ENCODE data around the gene GFY.

The GFY gene

GRCh38 chr19:49411681-49412326 is 13.4 kb upstream of the GFY start:
- DNase-seq (ENCODE audit: extremely low spot score) = no peak

DNA sequence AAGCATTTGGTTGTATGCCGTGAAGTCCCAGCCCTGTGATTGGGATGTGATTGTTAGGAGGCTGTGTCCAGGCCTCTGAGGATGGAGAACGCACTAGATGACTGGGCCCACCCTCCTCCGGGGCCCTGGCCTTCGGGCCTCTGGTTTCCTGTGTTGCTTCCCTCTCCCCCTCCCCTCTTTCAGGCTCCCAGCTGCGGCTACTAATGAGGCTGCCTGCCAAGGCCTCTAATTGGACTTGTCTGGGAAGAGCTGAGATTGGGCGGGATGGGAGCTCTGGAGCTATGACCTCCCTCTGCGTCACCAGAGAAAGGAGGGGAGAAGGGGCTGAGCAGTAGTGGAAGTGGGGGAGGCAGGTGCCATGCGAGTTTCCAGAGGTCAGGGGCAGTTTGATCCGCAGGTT is 11.8 kb upstream of the GFY start:
- ChIA-PET POLR2A (no interaction called here), CTCF (interaction anchor here (1.0 to 2.0 kb wide), 3 partner anchors 17 to 112 kb away, joined by 3 to 14 read pairs (median 3); no protein-coding TSS in a partner anchor)
- TF ChIP-seq, protein P1, sequence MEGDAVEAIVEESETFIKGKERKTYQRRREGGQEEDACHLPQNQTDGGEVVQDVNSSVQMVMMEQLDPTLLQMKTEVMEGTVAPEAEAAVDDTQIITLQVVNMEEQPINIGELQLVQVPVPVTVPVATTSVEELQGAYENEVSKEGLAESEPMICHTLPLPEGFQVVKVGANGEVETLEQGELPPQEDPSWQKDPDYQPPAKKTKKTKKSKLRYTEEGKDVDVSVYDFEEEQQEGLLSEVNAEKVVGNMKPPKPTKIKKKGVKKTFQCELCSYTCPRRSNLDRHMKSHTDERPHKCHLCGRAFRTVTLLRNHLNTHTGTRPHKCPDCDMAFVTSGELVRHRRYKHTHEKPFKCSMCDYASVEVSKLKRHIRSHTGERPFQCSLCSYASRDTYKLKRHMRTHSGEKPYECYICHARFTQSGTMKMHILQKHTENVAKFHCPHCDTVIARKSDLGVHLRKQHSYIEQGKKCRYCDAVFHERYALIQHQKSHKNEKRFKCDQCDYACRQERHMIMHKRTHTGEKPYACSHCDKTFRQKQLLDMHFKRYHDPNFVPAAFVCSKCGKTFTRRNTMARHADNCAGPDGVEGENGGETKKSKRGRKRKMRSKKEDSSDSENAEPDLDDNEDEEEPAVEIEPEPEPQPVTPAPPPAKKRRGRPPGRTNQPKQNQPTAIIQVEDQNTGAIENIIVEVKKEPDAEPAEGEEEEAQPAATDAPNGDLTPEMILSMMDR (IDR thresholded peaks at IDR 0.05; ENCODE audit: control extremely low read depth, extremely low read depth, low read depth, missing control alignments) = no peak
- no peak for DNase-seq (ENCODE audit: extremely low spot score)

More at GRCh38 chr19:49411681-49412326, 13.4 kb upstream of the GFY start:
- POLR2A ChIA-PET = interaction anchor here (0.6 kb wide), 2 partner anchors 13 to 457 kb away, joined by 3 read pairs; no protein-coding TSS in a partner anchor
- TF ChIP-seq, protein P1 (IDR thresholded peaks at IDR 0.05; ENCODE audit: control extremely low read depth, extremely low read depth, low read depth, missing control alignments) = no peak
- CTCF ChIA-PET = interaction anchor here (1.0 to 2.5 kb wide), 3 partner anchors 21 to 111 kb away, joined by 3 to 13 read pairs (median 3); no protein-coding TSS in a partner anchor

DNA sequence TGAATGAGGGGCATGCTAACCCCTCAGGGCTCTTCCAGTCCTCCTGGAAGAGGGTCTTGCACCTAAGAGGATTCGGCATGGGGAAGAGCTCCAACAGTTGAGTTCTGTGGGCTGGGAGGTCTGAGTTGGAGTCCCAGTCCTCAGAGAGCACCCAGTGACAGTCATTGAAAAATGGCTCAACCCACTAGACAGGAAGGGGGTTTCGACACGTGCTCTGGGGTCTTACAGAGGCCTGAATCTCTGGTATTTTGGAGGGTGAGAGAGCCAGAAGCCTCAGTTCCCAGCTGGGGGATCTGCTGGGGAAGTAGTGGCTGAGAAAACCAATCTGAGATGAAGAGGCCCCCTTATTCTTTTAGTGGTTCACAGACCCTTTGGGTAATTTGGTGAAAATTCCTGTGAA is 10.9 kb upstream of the GFY start:
- CTCF ChIA-PET = interaction anchor here (1.2 to 2.0 kb wide), 2 partner anchors 23 to 28 kb away, joined by 3 to 14 read pairs; no protein-coding TSS in a partner anchor
- TF ChIP-seq, protein P1 (IDR thresholded peaks at IDR 0.05; ENCODE audit: control extremely low read depth, extremely low read depth, low read depth, missing control alignments) = no peak
- DNase-seq (ENCODE audit: extremely low spot score) = no peak
- POLR2A ChIA-PET = no interaction called here

DNA sequence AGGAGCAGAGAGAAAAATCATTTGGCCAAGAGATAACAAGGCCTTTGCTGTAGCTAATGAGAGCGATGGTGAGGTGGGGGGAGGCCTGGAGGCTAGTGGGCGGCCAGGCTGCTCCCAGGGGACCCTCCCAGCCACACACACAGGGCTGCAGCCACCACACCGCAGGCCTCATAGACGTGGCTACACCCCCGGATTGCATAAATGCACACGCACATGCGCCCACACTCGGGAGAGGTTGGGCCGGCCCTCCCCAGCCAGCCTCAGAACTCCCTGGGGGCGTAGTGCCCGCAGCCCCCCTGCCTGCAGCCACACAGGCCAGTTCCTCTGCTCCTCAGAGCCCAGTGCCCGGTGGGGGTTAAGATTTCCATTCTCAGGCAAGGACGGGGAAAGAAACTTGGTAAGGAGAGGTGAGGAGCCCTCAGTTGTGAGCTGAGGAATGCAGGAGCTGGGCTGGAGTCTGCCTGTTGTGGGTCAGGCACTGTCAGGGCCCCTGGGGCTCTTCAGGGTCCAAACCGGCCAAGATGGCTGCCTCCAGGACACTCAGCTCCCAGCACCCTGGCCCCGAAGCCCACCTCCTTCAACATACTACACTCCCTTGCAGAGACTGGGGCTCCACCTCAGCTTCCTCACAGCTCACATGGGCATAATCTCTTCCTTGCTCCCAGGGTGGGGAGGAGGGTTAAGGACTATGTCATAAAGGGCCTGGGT is 9.9 kb upstream of the GFY start:
- DNase-seq (ENCODE audit: extremely low spot score) = peak; percentile 79
- POLR2A ChIA-PET = no interaction called here
- CTCF ChIA-PET = interaction anchor here (0.9 to 2.0 kb wide), 5 partner anchors 22 to 114 kb away, joined by 3 to 14 read pairs (median 3); no protein-coding TSS in a partner anchor
- TF ChIP-seq, protein P1 (IDR thresholded peaks at IDR 0.05; ENCODE audit: control extremely low read depth, extremely low read depth, low read depth, missing control alignments) = no peak

DNA sequence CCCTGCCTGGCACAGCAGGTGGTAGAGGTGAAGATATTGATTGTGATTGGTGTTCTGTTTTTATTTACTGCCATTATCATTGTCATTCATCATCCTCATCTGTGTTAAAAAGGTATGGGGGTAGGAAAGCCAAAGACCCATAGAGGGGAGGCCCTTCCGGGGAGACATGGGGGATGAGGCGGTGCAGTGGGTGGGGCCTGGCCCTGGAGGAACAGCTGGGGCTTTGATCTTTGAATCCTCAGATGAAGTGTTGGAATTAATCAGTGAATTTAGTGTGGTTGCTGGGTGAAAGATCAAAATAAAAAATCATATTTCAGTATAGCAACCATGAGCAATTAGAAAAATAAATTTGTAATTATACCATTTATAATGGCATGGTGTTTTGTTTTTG is 9.4 kb upstream of the GFY start:
- no peak for DNase-seq (ENCODE audit: extremely low spot score)
- TF ChIP-seq, protein P1 (IDR thresholded peaks at IDR 0.05; ENCODE audit: control extremely low read depth, extremely low read depth, low read depth, missing control alignments) = no peak
- CTCF ChIA-PET = interaction anchor here (0.9 to 1.2 kb wide), 5 partner anchors 12 to 115 kb away, joined by 3 to 4 read pairs (median 3); no protein-coding TSS in a partner anchor
- POLR2A ChIA-PET = no interaction called here

DNA sequence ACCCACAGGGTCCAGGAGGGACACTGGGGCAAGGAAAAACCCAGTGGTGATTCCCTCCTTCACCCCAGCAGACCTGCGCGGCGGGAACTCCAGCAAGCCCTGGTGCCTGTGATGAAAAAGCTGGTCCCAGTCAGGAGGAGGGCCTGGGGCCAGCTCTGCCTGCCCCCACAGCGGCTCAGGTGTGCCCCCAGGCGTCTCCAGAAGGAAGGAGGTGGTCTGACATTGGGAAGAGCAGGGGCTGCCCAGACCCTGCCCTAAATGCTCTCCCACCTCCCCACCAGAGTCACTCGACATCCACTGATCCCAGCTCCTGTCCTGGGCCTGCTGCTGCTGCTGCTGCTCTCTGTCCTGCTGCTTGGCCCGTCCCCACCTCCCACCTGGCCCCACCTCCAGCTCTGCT is 8.1 kb upstream of the GFY start:
- DNase-seq (ENCODE audit: extremely low spot score) = no peak
- ChIA-PET POLR2A (no interaction called here), CTCF (interaction anchor here (1.1 to 2.6 kb wide), 6 partner anchors 10 to 59 kb away, joined by 3 to 11 read pairs (median 4); no protein-coding TSS in a partner anchor)
- TF ChIP-seq, protein P1 (IDR thresholded peaks at IDR 0.05; ENCODE audit: control extremely low read depth, extremely low read depth, low read depth, missing control alignments) = no peak
